Panc1 (cell line): Measurements from ENCODE around the gene ZNF135.

ENCODE experiments used
- CTCF ChIP-seq: fragments of 450-650 bp; IDR thresholded peaks from 2 replicates; pipeline ENCODE4 v1.5.1; 2017; ENCODE audit warnings: mild to moderate bottlenecking
- POLR2AphosphoS5 ChIP-seq: IDR thresholded peaks from 2 replicates; pipeline ENCODE4 v1.6.1; 2012; ENCODE audit warnings: mild to moderate bottlenecking, low read depth, low read length, moderate library complexity
- REST ChIP-seq, 2 experiments: IDR thresholded peaks; 2 replicates each; pipeline ENCODE4 v1.6.1; 2011 to 2012; ENCODE audit warnings: low read depth in 2 of 2, control low read depth in 1 of 2, low read length in 1 of 2, mild to moderate bottlenecking in 1 of 2, moderate library complexity in 1 of 2; ENCODE audit not compliant: insufficient read depth in 1 of 2
- SIN3A ChIP-seq: IDR thresholded peaks from 2 replicates; pipeline ENCODE4 v1.6.1; 2012; ENCODE audit warnings: low read depth, mild to moderate bottlenecking, low read length, moderate library complexity, borderline replicate concordance; ENCODE audit not compliant: insufficient read depth
- TCF7L2 ChIP-seq: IDR thresholded peaks from 2 replicates; pipeline ENCODE4 v1.6.1; 2011; ENCODE audit warnings: mild to moderate bottlenecking, low read depth, low read length, inconsistent platforms

GRCh38 chr19:58038688-58039204 lies 20.3 kb upstream of the ZNF135 start:
- no peak for TF ChIP-seq CTCF
- no peak for TF ChIP-seq REST (IDR thresholded peaks at IDR 0.05; ENCODE audit: insufficient read depth in 1 of 2, low read depth in 2 of 2, low read length in 1 of 2)
- no peak for TF ChIP-seq POLR2AphosphoS5
- TF ChIP-seq SIN3A: no peak
- TF ChIP-seq TCF7L2: no peak
